ENCODE measurements around the gene HGF.
"Not testable (repeated sequence)": the region's sequence is repeated elsewhere in the genome, so short reads cannot be mapped to it uniquely, and the experiment has no call there.

Gene HGF

GRCh38 chr7:81811956-81812865, 42.4 kb upstream of the HGF start:
- Histone ChIP-seq H3K27ac (ENCODE audit: low read depth, low read length, poor library complexity, severe bottlenecking) (peak overlapping the region; percentile 97), H2AFZ (ENCODE audit: low read length) (peak overlapping the region; percentile 62), H3K9ac (ENCODE audit: low read length) (peak overlapping the region; percentile 18; the same call in 1 of the 2 replicates)

GRCh38 chr7:81810476-81811155, 40.8 kb upstream of the HGF start:
- Histone ChIP-seq H3K27ac (ENCODE audit: low read depth, low read length, poor library complexity, severe bottlenecking) (peak overlapping the region; percentile 97), H3K36me3 (ENCODE audit: insufficient read depth, low read length) (no peaks in the 10 kb centered on the region; the same call in 1 of the 2 replicates), H3K4me2 (ENCODE audit: low read length) (peak overlapping the region; percentile 50), H3K9me3 (ENCODE audit: low read length) (no peaks in the 10 kb centered on the region), H3K27me3 (ENCODE audit: insufficient read depth, low read length) (no peaks in the 10 kb centered on the region), H3K79me2 (ENCODE audit: insufficient read depth, low read length) (no peaks in the 10 kb centered on the region), H2AFZ (ENCODE audit: low read length) (peak overlapping the region; percentile 60), H3K9me2 (ENCODE audit: low read depth, low read length) (no peaks in the 10 kb centered on the region), H3K4me1 (ENCODE audit: insufficient read depth, low read length, severe bottlenecking) (peaks cover 60% of the 10 kb centered on the region), H3F3A (ENCODE audit: insufficient read depth, low read length) (0 out of 2 replicates have a peak, but pooled peaks cover 6% of the 10 kb centered on the region), H3K9ac (ENCODE audit: low read length) (peak overlapping the region; percentile 52), H4K20me1 (ENCODE audit: insufficient read depth, low read length) (no peaks in the 10 kb centered on the region), H3K4me3 (ENCODE audit: low read depth, low read length, poor library complexity, severe bottlenecking) (peak overlapping the region; percentile 6)
- TF ChIP-seq EZH2 (IDR thresholded peaks at IDR 0.05; ENCODE audit: borderline replicate concordance, low read length) (no peak), CTCF (IDR thresholded peaks at IDR 0.05; ENCODE audit: low read length) (no peak)

More at GRCh38 chr7:81811956-81812865, 42.4 kb upstream of the HGF start:
- Histone ChIP-seq H3K4me2 (ENCODE audit: low read length) (peak overlapping the region; percentile 66), H3K4me1 (ENCODE audit: insufficient read depth, low read length, severe bottlenecking) (peaks cover 64% of the 10 kb centered on the region), H3K79me2 (ENCODE audit: insufficient read depth, low read length) (no peaks in the 10 kb centered on the region), H3K27me3 (ENCODE audit: insufficient read depth, low read length) (no peaks in the 10 kb centered on the region), H3F3A (ENCODE audit: insufficient read depth, low read length) (0 out of 2 replicates have a peak, but pooled peaks cover 6% of the 10 kb centered on the region), H3K36me3 (ENCODE audit: insufficient read depth, low read length) (no peaks in the 10 kb centered on the region; the same call in 1 of the 2 replicates), H3K4me3 (ENCODE audit: low read depth, low read length, poor library complexity, severe bottlenecking) (peak overlapping the region; percentile 23), H3K9me2 (ENCODE audit: low read depth, low read length) (no peaks in the 10 kb centered on the region), H3K9me3 (ENCODE audit: low read length) (no peaks in the 10 kb centered on the region), H4K20me1 (ENCODE audit: insufficient read depth, low read length) (no peaks in the 10 kb centered on the region)
- no peak for TF ChIP-seq EZH2 (IDR thresholded peaks at IDR 0.05; ENCODE audit: borderline replicate concordance, low read length)
- TF ChIP-seq CTCF (IDR thresholded peaks at IDR 0.05; ENCODE audit: low read length) = no peak

- not testable (repeated sequence) for H3K4me3 ChIP-seq (ENCODE audit: low read depth, low read length, poor library complexity, severe bottlenecking); H3K79me2 ChIP-seq (ENCODE audit: insufficient read depth, low read length); H3K27me3 ChIP-seq (ENCODE audit: insufficient read depth, low read length); H3K9me3 ChIP-seq (ENCODE audit: low read length); H2AFZ ChIP-seq (ENCODE audit: low read length); H3K27ac ChIP-seq (ENCODE audit: low read depth, low read length, poor library complexity, severe bottlenecking); H3F3A ChIP-seq (ENCODE audit: insufficient read depth, low read length); H3K9ac ChIP-seq (ENCODE audit: low read length); H4K20me1 ChIP-seq (ENCODE audit: insufficient read depth, low read length); H3K9me2 ChIP-seq (ENCODE audit: low read depth, low read length); H3K36me3 ChIP-seq (ENCODE audit: insufficient read depth, low read length); H3K4me2 ChIP-seq (ENCODE audit: low read length)
- peaks cover 61% of the 10 kb centered on the region for H3K4me1 ChIP-seq (ENCODE audit: insufficient read depth, low read length, severe bottlenecking)
These were observed 38.5 kb upstream of the HGF start for GRCh38 chr7:81808310-81808709.

Measured in OCI-LY1 (cell line).